ENCODE data around the gene GRN. TPM values are rescaled to one million over a fixed set of nuclear protein-coding genes. Genes with fewer than 3 reads are reported as not detected.
"Not testable (repeated sequence)": the region's sequence is repeated elsewhere in the genome, so short reads cannot be mapped to it uniquely, and the experiment has no call there.

GRN gene
- total RNA-seq, 1 donor from 2014 or later, result 88.7 TPM

- TF ChIP-seq CTCF (IDR thresholded peaks at IDR 0.05; ENCODE audit: partially characterized antibody, unreplicated experiment), result no peak
- H3K9me3 Mint-ChIP-seq (ENCODE audit: unreplicated experiment), result no peaks in the 10 kb centered on the region
- no peak for DNase-seq
- no peaks in the 10 kb centered on the region for H3K36me3 Mint-ChIP-seq (ENCODE audit: unreplicated experiment)
- no peak overlapping the region for H3K4me3 Mint-ChIP-seq (ENCODE audit: unreplicated experiment)
- peaks cover 3% of the 10 kb centered on the region for H3K4me1 Mint-ChIP-seq (ENCODE audit: low read depth, unreplicated experiment)
- H3K27me3 Mint-ChIP-seq (ENCODE audit: unreplicated experiment), result peaks cover 2% of the 10 kb centered on the region
- H3K27ac Mint-ChIP-seq (ENCODE audit: unreplicated experiment), result no peak overlapping the region
These were observed 10.4 kb upstream of the GRN start for GRCh38 chr17:44334727-44335126.

GRCh38 chr17:44335564-44335963 lies 9.5 kb upstream of the GRN start:
- Mint-ChIP-seq H3K4me3 (ENCODE audit: unreplicated experiment) (no peak overlapping the region), H3K36me3 (ENCODE audit: unreplicated experiment) (no peaks in the 10 kb centered on the region), H3K27ac (ENCODE audit: unreplicated experiment) (no peak overlapping the region), H3K27me3 (ENCODE audit: unreplicated experiment) (peaks cover 2% of the 10 kb centered on the region), H3K9me3 (ENCODE audit: unreplicated experiment) (peaks cover 3% of the 10 kb centered on the region), H3K4me1 (ENCODE audit: low read depth, unreplicated experiment) (peaks cover 3% of the 10 kb centered on the region)
- no peak for DNase-seq
- TF ChIP-seq CTCF (IDR thresholded peaks at IDR 0.05; ENCODE audit: partially characterized antibody, unreplicated experiment), result no peak

- Mint-ChIP-seq H3K27ac (ENCODE audit: unreplicated experiment) (no peak overlapping the region), H3K4me1 (ENCODE audit: low read depth, unreplicated experiment) (peaks cover 3% of the 10 kb centered on the region), H3K36me3 (ENCODE audit: unreplicated experiment) (no peaks in the 10 kb centered on the region), H3K4me3 (ENCODE audit: unreplicated experiment) (no peak overlapping the region), H3K9me3 (ENCODE audit: unreplicated experiment) (peaks cover 3% of the 10 kb centered on the region), H3K27me3 (ENCODE audit: unreplicated experiment) (peaks cover 2% of the 10 kb centered on the region)
- no peak for TF ChIP-seq CTCF (IDR thresholded peaks at IDR 0.05; ENCODE audit: partially characterized antibody, unreplicated experiment)
- DNase-seq, result no peak
These were observed 9.1 kb upstream of the GRN start for GRCh38 chr17:44335968-44336367.

GRCh38 chr17:44338702-44339101 lies 6.4 kb upstream of the GRN start:
- Mint-ChIP-seq H3K9me3 (ENCODE audit: unreplicated experiment) (peaks cover 5% of the 10 kb centered on the region), H3K4me3 (ENCODE audit: unreplicated experiment) (no peak overlapping the region), H3K4me1 (ENCODE audit: low read depth, unreplicated experiment) (no peaks in the 10 kb centered on the region), H3K27ac (ENCODE audit: unreplicated experiment) (no peak overlapping the region), H3K27me3 (ENCODE audit: unreplicated experiment) (peaks cover 4% of the 10 kb centered on the region), H3K36me3 (ENCODE audit: unreplicated experiment) (no peaks in the 10 kb centered on the region)
- no peak for TF ChIP-seq CTCF (IDR thresholded peaks at IDR 0.05; ENCODE audit: partially characterized antibody, unreplicated experiment)
- no peak for DNase-seq

GRCh38 chr17:44340553-44340952 lies 4.5 kb upstream of the GRN start:
- peaks cover 10% of the 10 kb centered on the region for H3K27me3 Mint-ChIP-seq (ENCODE audit: unreplicated experiment)
- not testable (repeated sequence) for DNase-seq; H3K4me1 Mint-ChIP-seq (ENCODE audit: low read depth, unreplicated experiment); H3K36me3 Mint-ChIP-seq (ENCODE audit: unreplicated experiment); H3K4me3 Mint-ChIP-seq (ENCODE audit: unreplicated experiment); H3K27ac Mint-ChIP-seq (ENCODE audit: unreplicated experiment)
- peaks cover 10% of the 10 kb centered on the region for H3K9me3 Mint-ChIP-seq (ENCODE audit: unreplicated experiment)
